ENCODE results near the gene MPZL1.

- TF ChIP-seq, protein P1, sequence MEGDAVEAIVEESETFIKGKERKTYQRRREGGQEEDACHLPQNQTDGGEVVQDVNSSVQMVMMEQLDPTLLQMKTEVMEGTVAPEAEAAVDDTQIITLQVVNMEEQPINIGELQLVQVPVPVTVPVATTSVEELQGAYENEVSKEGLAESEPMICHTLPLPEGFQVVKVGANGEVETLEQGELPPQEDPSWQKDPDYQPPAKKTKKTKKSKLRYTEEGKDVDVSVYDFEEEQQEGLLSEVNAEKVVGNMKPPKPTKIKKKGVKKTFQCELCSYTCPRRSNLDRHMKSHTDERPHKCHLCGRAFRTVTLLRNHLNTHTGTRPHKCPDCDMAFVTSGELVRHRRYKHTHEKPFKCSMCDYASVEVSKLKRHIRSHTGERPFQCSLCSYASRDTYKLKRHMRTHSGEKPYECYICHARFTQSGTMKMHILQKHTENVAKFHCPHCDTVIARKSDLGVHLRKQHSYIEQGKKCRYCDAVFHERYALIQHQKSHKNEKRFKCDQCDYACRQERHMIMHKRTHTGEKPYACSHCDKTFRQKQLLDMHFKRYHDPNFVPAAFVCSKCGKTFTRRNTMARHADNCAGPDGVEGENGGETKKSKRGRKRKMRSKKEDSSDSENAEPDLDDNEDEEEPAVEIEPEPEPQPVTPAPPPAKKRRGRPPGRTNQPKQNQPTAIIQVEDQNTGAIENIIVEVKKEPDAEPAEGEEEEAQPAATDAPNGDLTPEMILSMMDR (IDR thresholded peaks at IDR 0.05) = no peak
- TF ChIP-seq POLR2A (IDR thresholded peaks at IDR 0.05) = no peak
Observed at GRCh38 chr1:167832693-167833092, 110.9 kb downstream of the MPZL1 start.
